Hematopoietic multipotent progenitor cell treated with erythropoietin and hydrocortisone succinate and interleukin-3 and kit ligand, for 6 days (in vitro differentiated cells): ENCODE measurements around the gene RASL11A.
"Not testable (repeated sequence)": the region's sequence is repeated elsewhere in the genome, so short reads cannot be mapped to it uniquely, and the experiment has no call there.

ENCODE experiments used
- DNase-seq: peaks from one replicate; pipeline ENCODE4 v3.0.0-alpha.2; 2015

RASL11A gene

DNA sequence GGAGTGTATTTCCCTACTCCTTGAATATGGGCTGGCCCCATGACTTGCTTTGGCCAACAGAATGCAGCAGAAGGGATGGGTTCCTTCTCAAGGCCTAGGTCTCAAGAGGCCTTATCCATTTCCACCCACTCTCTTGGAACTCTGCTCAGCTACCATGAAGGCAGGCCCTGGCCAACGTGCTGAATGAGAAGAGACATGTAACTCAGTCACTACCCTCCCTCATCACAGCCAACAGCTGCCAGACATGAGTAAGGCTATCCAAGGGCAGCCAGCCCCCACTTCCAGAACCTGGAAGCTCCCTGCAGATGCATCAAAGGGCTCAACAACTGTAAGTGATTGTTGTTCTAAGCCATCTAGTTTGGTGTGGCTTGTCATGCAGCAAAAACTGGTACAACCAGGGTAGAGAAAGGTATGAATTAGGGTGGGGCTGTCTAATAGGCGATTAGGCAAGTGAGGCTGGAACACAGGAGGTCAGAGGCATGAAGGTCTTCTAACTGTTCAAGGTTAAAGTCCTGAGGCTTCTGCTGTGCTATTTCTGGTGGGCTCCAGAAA, 1.4 kb upstream of the RASL11A start:
- no peak for DNase-seq

DNA sequence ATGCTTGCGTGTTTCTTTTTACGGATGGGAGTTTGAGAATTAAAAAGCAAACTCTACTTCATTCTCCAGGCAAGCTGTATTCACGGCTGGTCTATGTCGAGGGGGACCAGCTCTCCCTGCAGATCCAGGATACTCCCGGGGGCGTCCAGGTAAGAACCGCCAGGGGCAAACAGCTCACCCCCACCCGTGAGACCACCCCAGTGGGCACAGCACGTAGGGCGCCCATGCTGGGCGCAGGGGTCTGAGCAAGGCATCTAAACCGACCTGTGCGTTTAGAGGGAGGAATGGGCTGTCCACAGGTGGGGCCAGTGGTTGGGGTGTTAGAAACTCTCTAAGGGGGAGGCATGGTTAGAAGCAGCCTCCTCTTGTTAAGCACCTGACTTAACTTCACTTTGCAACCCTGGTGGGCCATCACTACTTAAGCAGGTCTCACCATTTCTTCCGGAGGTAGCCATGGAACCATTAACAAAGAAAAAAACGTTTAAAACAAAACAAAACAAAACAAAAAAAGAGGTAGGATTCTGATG, 1.0 kb downstream of the RASL11A start:
- no peak for DNase-seq

- no peak for DNase-seq
Observed at GRCh38 chr13:27273658-27274425, 3.2 kb downstream of the RASL11A start.

DNA sequence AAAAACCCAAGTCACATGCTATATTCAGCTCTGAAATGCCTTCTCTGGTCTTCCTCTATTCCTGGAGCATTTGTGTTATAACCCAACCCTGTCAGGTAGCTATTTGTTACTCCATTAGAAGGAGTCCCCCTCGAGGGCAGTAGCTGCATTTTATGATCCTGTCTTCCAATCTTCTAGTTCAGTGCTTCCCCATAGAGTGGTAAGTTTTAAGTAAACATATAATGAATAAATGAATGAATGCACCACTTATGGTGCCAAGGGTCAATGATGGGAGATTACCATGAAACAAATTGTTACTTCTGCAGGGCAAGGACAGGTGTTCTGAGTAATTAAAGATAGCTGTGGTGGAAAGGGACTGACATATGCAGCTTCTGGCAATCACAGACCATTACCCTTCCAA, 4.0 kb downstream of the RASL11A start:
- no peak for DNase-seq

- DNase-seq = no peak
Observed at GRCh38 chr13:27276188-27276587, 5.6 kb downstream of the RASL11A start.

DNA sequence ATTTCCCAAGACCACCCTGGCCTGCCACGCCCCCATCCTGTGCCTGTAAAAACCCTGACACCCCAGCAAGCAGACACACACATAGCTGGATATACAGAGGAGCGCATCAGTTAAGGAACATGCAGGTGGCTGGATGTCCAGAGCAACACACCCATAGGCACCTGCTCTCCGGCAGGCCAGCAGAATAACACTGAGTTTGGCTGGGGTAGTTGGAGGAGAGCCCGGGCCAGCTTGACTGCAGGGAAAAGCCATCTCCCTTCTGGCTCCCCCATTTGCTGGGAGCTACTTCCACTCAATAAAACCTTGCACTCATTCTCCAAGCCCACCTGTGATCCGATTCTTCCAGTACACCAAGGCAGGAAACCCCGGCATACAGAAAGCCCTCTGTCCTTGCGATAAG, 8.9 kb downstream of the RASL11A start:
- no peak for DNase-seq

DNA sequence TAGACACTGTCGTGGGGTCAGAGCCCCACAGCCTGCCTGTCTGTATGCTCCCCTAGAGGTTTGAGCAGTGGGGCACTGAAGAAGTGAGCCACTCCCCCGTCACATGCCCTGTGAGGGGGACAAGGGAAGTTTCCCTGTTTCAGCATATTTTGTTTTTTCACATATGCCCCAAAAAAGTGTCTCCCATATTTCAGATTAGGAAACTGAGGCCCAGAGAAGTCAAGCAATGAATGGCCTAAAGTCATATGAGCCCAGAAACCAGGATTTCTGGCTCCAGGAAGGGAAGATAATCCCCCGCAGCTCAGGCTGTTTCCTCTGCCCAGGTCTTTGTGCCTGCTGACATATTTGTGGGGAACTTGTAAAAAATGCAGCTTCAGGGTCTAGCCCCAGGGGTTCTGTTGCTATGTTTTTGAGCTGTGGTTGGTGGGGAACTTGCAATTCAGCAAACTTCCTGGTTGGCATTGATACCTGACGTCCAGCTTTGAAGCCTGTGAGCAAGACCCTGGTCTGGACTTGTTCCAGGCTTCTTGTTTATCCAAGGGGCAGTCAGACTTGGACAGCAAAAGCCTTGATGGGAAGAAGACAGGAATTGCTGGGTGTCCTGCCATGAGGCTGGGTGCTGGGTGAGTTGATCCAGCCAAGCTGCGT, 9.5 kb downstream of the RASL11A start:
- DNase-seq = no peak

- no peak for DNase-seq
Observed at GRCh38 chr13:27280841-27281240, 10.2 kb downstream of the RASL11A start.

DNA sequence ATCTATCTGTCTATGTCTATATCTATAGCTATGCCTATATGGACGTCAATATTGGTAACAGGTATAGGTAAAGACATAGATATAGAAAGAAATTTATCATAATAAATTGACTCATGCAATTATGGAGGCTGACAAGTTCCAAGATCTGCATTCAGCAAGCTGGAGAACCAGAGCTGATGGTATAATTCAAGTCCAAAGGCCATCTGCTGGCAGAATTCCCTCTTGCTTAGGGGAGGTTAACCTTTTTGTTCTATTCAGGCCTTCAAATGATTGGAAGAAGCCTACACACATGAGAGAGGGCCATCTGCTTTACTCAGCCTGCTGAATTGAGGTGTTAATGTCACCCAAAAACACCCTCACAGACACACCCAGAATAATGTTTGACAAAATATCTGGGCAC, 10.8 kb downstream of the RASL11A start:
- no peak for DNase-seq

- peak; percentile 63 for DNase-seq
Observed at GRCh38 chr13:27283906-27284493, 13.4 kb downstream of the RASL11A start.

- no peak for DNase-seq
Observed at GRCh38 chr13:27288392-27288791, 17.8 kb downstream of the RASL11A start.

DNA sequence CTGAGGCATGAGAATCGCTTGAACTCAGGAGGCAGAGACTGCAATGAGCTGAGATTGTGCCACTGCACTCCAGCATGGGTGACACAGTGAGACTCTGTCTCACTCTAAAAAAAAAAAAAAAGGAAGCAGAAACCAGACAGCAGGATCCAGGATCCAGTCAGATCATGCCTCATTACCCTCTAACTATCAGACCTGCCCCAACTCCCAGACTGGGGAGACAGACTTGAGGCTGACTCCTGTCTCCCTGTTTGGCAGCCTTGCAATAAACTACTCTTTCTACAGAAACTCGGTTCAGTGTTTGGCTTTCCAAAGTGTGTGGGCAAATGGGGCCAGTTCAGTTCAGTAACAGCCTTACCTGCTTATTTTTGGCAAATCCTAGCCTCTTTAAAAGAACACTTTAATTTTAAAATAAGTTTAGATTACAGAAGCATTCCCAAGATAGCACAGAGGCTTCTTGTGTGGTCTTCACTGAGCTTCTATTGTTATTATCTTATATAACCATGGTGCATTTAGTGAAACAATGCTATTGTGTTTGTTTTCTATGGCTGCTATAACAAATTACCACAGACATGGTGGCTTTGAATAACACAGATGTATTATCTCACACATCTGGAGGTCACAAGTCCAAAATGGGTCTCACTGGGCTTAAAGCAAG, 18.5 kb downstream of the RASL11A start:
- no peak for DNase-seq

DNA sequence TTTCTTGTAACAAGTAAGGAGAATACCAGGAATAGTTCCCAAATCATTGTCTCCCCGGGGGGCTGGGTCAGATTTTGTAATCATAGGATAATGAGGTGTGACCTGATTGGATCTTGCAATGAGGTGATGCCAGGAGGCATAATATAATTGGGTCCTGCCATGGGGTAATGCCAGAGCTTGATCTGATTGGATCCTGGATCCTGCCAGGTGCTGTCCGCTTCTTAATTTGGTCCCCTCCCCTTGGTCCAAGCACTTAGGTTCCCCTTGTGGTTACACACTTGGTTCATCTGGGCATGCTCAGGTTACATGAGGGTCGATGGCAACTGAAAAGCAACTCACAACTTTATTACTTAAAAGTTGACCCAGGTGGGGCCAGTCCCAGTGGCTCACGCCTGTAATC, 20.1 kb downstream of the RASL11A start:
- no peak for DNase-seq

DNA sequence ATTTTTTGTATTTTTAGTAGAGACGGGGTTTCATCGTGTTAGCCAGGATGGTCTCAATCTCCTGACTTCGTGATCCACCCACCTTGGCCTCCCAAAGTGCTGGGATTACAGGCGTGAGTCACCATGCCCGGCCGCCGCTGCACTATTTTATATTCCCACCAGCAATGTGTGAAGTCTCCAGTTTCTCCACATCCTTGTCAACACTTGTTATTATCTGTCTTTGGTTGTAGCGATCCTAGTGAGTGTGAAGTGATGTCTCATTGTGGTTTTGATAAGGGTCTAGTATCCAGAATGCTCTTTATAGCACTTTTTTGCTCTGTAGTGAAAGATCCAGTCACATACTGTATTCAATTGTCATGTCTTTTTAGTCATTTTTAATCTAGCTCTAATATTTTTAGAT, 21.3 kb downstream of the RASL11A start:
- DNase-seq = peak; percentile 34

GRCh38 chr13:27293076-27293691, 22.6 kb downstream of the RASL11A start:
- no peak for DNase-seq

DNA sequence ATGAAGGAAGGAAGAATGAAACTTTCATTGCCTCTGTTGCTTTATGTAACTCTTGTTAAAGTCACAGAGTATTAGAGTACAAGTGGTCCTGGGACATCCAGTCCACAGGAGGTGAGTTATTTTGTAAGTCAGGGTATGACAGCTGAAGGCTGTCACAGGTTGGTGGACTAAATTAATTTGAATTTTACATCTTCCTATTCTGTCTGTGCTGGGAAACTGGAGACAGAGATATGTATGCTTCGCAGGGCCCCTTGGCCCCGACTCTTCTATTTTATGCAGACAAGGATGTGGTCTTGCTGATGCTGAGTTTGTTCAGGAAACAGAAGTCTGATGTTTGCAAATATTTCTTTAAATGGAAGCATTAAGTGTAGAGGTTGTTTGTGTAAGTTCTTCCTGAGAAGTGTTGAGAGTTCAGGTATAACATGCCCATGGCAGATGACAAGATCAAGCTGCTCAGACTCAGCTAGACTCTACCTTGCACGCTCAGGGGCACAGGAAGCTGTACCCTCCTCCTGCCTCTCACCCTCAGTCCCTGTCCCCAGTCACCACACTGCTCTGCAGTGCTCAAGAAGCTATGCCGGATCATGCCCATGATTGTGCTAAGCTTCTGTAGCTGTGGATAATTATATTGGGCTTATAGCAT, 23.4 kb downstream of the RASL11A start:
- DNase-seq = no peak

GRCh38 chr13:27295096-27295495, 24.5 kb downstream of the RASL11A start:
- DNase-seq = no peak

DNA sequence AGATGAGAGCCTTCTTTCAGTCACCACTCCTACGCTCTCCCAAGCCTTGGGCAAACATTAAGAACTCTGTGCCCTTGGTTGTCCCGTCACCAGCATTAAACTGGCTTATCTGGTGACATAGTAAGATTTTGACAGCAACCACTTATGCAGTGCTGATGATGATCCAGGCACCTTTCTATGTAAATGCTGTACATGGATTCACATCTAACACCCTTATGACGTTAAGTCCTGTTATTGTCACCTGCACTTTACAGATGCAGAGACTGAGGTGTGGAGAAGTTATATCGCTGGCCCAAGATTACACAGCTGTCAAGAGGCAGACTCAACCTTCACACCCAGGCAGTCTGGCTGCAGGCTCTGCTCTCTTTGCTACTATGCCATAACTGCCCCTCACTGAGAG, 25.0 kb downstream of the RASL11A start:
- DNase-seq = no peak

DNA sequence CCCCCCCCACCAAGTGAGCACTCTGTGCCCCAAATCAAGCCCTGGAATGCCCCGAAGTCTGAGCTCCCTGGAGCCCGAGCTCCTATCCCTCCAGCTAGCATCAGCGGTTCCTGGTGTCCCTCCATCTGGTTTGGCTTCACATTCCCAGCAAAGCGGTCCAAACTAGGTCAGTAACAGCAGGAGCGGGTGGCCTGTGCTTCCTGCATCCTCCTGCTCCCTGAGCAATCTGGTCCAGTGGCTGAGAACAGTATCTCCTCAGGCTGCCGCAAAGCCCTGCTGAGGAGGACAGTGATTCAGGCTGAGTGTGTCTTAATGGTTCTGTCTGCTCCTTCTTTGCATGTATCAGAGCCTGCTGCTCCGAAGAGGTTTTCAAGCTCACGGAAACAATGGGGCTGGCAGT, 25.9 kb downstream of the RASL11A start:
- DNase-seq = no peak

DNA sequence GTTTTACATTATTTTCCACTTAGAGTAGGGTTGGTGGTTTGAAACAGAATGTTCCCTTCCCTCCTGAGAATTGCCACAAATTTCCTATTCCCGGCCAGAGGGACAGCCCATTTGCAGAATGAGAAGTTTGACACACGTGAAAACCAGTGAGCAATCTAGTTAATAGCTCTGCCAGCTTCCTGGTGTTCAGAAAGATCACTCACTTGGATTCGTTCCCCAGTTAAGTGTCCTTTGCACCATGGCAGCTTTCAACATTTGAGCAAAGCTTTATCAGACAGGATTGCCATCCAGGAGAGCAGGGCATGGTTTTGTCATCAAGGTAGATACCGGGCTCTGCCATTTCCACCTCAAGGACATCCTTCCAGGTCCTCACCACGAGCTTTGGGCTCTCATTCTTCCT, 28.2 kb downstream of the RASL11A start:
- DNase-seq = no peak

- not testable (repeated sequence) for DNase-seq
Observed at GRCh38 chr13:27300406-27300805, 29.8 kb downstream of the RASL11A start.

DNA sequence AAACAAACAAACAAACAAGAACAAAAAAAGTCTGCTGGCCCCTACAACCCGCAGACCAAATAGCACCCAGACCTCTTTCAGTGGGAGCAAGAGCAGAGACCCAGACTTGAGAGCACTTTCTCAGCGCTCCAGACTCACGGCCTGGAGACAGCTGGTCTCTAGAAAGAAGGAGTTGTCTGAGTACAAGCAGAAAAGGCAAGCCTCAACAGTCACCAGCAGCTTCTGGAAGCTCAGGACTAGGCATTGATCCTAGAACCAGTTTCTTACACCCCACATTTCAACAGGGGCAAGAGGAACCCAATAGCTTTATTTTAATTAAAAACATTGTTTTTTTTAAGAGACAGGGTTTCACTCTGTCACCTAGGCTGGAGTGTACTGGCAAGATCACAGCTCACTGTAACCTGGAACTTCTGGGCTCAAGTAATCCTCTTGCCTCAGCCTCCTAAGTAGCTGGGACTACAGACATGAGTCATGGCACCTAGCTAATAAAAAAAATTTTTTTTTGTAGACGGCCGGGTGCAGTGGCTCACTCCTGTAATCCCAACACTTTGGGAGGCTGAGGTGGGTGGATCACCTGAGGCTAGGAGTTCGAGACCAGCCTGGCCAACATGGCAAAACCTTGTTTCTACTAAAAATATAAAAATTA, 30.4 kb downstream of the RASL11A start:
- no peak for DNase-seq
